VCaP (cell line): Measurements from ENCODE around the gene PTPRN2.

Source experiments
- H3K27ac ChIP-seq: fragments of 450-650 bp; 2 replicates; pipeline ENCODE4 v1.5.1; 2017
- TF ChIP-seq, protein P1 (sequence below): fragments of 450-650 bp; conservative IDR thresholded peaks from 2 replicates; pipeline ENCODE4 v1.5.1; 2017; ENCODE audit warnings: mild to moderate bottlenecking, moderate library complexity

The PTPRN2 gene

DNA sequence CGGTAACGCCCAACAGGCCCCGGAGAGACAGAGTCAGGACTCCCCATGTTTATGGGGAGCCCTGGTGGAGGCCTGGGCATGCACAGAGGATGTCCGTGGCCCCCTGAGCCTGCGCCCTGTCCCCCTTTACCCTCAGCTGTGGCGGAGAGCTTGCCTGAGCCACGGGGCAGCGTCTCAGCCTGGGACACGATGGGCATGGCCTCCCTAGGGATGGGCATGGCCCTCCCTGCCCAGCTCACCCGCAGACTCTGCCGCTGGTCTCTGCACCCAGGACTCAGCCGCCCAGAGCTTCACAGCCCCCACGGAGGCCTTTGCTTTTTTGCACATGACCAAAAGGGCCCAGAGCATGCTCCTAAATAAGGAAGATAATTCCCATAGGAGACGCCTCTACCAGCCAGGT lies 394.2 kb downstream of the PTPRN2 start:
- TF ChIP-seq, protein P1, sequence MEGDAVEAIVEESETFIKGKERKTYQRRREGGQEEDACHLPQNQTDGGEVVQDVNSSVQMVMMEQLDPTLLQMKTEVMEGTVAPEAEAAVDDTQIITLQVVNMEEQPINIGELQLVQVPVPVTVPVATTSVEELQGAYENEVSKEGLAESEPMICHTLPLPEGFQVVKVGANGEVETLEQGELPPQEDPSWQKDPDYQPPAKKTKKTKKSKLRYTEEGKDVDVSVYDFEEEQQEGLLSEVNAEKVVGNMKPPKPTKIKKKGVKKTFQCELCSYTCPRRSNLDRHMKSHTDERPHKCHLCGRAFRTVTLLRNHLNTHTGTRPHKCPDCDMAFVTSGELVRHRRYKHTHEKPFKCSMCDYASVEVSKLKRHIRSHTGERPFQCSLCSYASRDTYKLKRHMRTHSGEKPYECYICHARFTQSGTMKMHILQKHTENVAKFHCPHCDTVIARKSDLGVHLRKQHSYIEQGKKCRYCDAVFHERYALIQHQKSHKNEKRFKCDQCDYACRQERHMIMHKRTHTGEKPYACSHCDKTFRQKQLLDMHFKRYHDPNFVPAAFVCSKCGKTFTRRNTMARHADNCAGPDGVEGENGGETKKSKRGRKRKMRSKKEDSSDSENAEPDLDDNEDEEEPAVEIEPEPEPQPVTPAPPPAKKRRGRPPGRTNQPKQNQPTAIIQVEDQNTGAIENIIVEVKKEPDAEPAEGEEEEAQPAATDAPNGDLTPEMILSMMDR: no peak
- H3K27ac ChIP-seq: no peak overlapping the region

GRCh38 chr7:158192956-158193355 lies 394.7 kb downstream of the PTPRN2 start:
- TF ChIP-seq, protein P1: no peak
- no peak overlapping the region for H3K27ac ChIP-seq

- TF ChIP-seq, protein P1: no peak
- no peak overlapping the region for H3K27ac ChIP-seq
Observed at GRCh38 chr7:158192184-158192835, 395.3 kb downstream of the PTPRN2 start.

- no peak overlapping the region for H3K27ac ChIP-seq
- TF ChIP-seq, protein P1: no peak
Observed at GRCh38 chr7:158191671-158192070, 396.0 kb downstream of the PTPRN2 start.

DNA sequence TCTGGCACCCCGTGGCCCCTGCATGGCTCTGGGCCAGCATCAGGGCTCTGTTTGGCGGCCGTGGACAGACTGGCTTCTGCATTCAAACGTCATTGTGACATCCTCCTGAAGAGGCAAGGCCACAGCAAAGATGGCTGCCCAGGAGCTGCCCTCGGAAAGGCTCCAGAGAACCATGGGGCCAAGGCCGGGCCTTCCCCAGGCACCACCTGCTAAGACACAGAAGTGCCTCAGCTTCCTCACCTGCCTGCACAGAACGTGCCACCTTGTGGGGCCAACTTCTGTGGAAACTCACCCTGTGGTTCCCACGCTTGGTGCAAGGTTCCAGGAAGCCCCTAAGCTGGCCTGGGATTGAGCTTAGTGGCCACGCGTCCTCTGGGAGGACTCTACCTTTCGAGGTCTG lies 396.9 kb downstream of the PTPRN2 start:
- TF ChIP-seq, protein P1: no peak
- no peak overlapping the region for H3K27ac ChIP-seq

DNA sequence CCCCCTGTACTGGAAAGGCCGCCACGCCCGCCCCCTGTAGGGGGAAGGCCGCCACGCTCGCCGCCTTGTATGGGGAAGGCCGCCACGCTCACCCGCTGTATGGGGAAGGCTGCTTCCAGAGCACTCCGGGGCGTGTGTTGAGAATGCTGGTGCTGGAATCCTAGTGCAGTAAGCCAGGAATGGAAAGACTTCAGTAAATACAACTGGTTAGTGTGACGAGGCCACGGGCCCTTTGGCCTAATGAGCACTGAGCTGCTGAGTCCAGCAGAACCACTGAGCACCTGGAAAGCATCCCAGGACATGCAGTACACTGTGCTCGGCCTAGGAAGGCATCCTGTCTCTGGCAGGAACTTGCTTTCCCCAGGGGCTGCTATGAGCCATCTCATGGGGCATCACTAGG lies 398.9 kb downstream of the PTPRN2 start:
- TF ChIP-seq, protein P1: no peak
- no peak overlapping the region for H3K27ac ChIP-seq

DNA sequence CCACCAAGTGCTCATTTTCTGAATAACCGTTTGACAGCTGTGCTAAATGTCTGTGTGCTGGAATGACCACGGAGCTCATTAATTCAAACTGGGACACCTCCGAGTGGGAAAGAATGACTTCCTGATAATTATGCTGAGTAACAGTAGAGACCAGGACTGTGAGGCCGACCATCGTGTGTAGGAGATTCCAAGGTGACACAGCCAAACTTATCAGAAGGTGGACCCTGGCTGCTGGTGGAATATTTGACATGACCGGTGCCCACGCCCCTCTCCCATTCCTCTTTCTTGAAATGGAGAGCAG lies 400.0 kb downstream of the PTPRN2 start:
- H3K27ac ChIP-seq: no peak overlapping the region

More for the DNA sequence above, 400.0 kb downstream of the PTPRN2 start:
- TF ChIP-seq, protein P1: no peak
